SU-DHL-6 (cell line): ENCODE data around the gene RANGAP1.

Source experiments
- H2AFZ ChIP-seq: fragments of 200-600 bp; sonication (generic); 2 replicates; pipeline ENCODE4 v1.6.1; 2014; ENCODE audit warnings: low read depth, mild to moderate bottlenecking, moderate library complexity, mixed read lengths, antibody characterized with exemption, low read length; ENCODE audit not compliant: severe bottlenecking
- H3F3A ChIP-seq: fragments of 200-600 bp; shearing (Covaris generic); 2 replicates; pipeline ENCODE4 v1.6.0; 2016; ENCODE audit warnings: antibody characterized with exemption, mild to moderate bottlenecking; ENCODE audit not compliant: insufficient read depth
- H3K27ac ChIP-seq: fragments of 200-600 bp; sonication (generic); 2 replicates; pipeline ENCODE4 v1.5.1; 2016; ENCODE audit warnings: low read depth, mild to moderate bottlenecking, low read length, moderate library complexity, mixed read lengths
- H3K27me3 ChIP-seq: fragments of 200-600 bp; sonication (generic), shearing (Covaris generic); 2 replicates; pipeline ENCODE4 v1.6.0; 2014; ENCODE audit warnings: mild to moderate bottlenecking, low read length
- H3K36me3 ChIP-seq: fragments of 200-600 bp; sonication (generic); 2 replicates; pipeline ENCODE4 v1.6.1; 2014; ENCODE audit warnings: mild to moderate bottlenecking, low read length, mixed read lengths
- H3K4me2 ChIP-seq: fragments of 300-600, 200-600 bp; shearing (Covaris generic), sonication (generic); 2 replicates; pipeline ENCODE4 v1.6.0; 2014; ENCODE audit warnings: low read length, low read depth, mild to moderate bottlenecking; ENCODE audit not compliant: poor library complexity, severe bottlenecking
- H3K4me3 ChIP-seq: fragments of 200-600 bp; sonication (generic); 2 replicates; pipeline ENCODE4 v1.5.1; 2014; ENCODE audit warnings: antibody characterized with exemption, low read length, mild to moderate bottlenecking, mixed read lengths; ENCODE audit not compliant: insufficient read depth, poor library complexity, severe bottlenecking
- H3K79me2 ChIP-seq: fragments of 200-600 bp; sonication (generic); 2 replicates; pipeline ENCODE4 v1.6.1; 2014; ENCODE audit warnings: mild to moderate bottlenecking, low read length, moderate library complexity; ENCODE audit not compliant: insufficient read depth
- H3K9ac ChIP-seq: fragments of 200-600 bp; sonication (generic); 2 replicates; pipeline ENCODE4 v1.7.0; 2014; ENCODE audit warnings: mild to moderate bottlenecking, low read length
- H3K9me2 ChIP-seq: fragments of 200-600 bp; sonication (generic); replicated peaks from 2 replicates; pipeline ENCODE4 v1.6.1; 2014; ENCODE audit warnings: low read length; ENCODE audit not compliant: insufficient read depth
- H3K9me3 ChIP-seq: fragments of 200-600 bp; sonication (generic); 2 replicates; pipeline ENCODE4 v1.6.1; 2014; ENCODE audit warnings: low read length, mixed read lengths; ENCODE audit not compliant: insufficient read depth
- H4K20me1 ChIP-seq: fragments of 200-600 bp; sonication (generic); 2 replicates; pipeline ENCODE4 v1.6.1; 2014; ENCODE audit warnings: low read depth, mild to moderate bottlenecking, antibody characterized with exemption, low read length, moderate library complexity, mixed read lengths
- CTCF ChIP-seq: fragments of 200-600 bp; sonication (generic); IDR thresholded peaks from one replicate; pipeline ENCODE4 v1.5.1; 2017; ENCODE audit warnings: antibody characterized with exemption, mild to moderate bottlenecking, low read length, moderate library complexity; ENCODE audit not compliant: insufficient read depth, poor library complexity, severe bottlenecking
- EZH2phosphoT487 ChIP-seq: fragments of 200-600 bp; sonication (generic), shearing (Covaris generic); conservative IDR thresholded peaks from 2 replicates; pipeline ENCODE4 v1.6.1; 2018; ENCODE audit warnings: mild to moderate bottlenecking, antibody characterized with exemption, low read length, moderate library complexity, mixed read lengths

RANGAP1 gene

DNA sequence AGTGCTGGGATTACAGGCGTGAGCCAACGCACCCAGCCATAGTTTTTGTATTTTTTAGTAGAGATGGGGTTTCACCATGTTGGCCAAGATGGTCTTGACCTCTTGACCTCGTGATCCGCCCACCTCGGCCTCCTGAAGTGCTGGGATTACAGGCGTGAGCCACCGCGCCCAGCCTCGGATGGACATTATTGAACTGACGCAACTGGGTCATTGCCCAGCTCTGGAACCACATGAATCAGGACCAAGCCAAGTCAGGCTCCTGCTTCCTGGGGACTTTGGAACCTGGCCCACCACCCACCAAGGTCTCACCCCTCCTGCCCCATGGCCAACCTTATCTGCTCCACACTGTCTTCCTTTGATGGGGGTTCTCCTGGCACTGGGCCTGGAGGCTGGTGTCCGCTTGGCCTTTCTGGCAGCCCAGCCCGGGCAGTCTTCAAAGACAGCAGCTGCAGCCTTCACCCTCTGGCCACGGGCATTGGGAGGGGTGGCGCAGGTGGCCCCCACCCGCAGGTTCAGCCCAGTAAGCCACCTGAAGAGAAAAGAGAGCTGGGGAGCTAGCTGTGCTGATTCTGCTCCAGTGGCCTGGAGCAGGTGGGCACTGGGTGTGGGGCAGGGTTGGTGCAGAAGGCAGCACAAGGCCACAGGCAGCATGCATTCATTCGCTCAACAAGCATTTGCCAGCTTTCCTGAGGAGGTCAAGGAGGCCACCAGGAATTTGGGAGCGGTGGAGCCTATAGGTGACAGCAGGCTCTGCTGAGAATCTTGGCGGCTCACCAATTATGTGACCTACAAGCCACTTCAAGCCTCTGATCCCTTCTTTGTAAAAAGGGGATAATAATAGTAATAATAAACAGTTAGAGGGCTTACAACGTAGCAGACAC is 50.9 kb downstream of the RANGAP1 start:
- no peak for TF ChIP-seq EZH2phosphoT487
- no peak for TF ChIP-seq CTCF
- H3K9me2 ChIP-seq, result no peaks in the 10 kb centered on the region
- H3K4me3 ChIP-seq, result no peak overlapping the region
- H3K36me3 ChIP-seq, result no peaks in the 10 kb centered on the region
- H2AFZ ChIP-seq, result no peak overlapping the region
- no peak overlapping the region for H3K4me2 ChIP-seq
- H3K79me2 ChIP-seq, result no peaks in the 10 kb centered on the region
- H3K27ac ChIP-seq, result no peak overlapping the region
- no peaks in the 10 kb centered on the region for H3K9me3 ChIP-seq
- H3K27me3 ChIP-seq, result no peaks in the 10 kb centered on the region
- H4K20me1 ChIP-seq, result no peaks in the 10 kb centered on the region
- H3F3A ChIP-seq, result no peaks in the 10 kb centered on the region; the same call in 1 of the 2 replicates
- H3K9ac ChIP-seq, result no peak overlapping the region

DNA sequence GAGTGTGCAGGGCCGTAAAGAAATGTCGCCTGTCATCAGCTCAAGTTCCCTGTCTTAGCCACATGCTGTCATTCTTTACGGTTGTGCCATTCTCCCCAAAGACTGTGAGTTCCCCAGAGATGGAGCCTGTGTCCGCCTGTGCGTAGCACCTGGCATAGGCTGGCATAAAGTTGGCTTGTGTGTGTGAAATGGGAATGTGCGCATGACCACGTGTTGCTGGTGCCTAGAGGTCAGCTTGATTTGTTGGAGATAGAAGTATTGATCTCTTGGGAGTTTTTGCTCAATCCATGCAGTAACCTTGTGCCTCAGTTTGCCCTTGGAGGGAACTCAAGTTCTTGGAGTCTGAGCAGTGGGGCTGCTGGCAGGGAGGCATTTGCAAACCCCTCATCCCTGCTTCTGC is 54.6 kb downstream of the RANGAP1 start:
- TF ChIP-seq CTCF (no peak), EZH2phosphoT487 (no peak)
- H3K36me3 ChIP-seq, result no peaks in the 10 kb centered on the region
- no peaks in the 10 kb centered on the region for H3K9me3 ChIP-seq
- H3K9ac ChIP-seq, result no peak overlapping the region
- H3K27me3 ChIP-seq, result no peaks in the 10 kb centered on the region
- no peaks in the 10 kb centered on the region for H3K9me2 ChIP-seq
- no peak overlapping the region for H3K4me2 ChIP-seq
- H3K4me3 ChIP-seq, result no peak overlapping the region
- no peaks in the 10 kb centered on the region for H3K79me2 ChIP-seq
- no peaks in the 10 kb centered on the region for H3F3A ChIP-seq
- no peaks in the 10 kb centered on the region for H4K20me1 ChIP-seq
- H3K27ac ChIP-seq, result no peak overlapping the region
- no peak overlapping the region for H2AFZ ChIP-seq

- H3K4me2 ChIP-seq, result no peak overlapping the region
- no peaks in the 10 kb centered on the region for H4K20me1 ChIP-seq
- no peak overlapping the region for H2AFZ ChIP-seq
- no peak overlapping the region for H3K27ac ChIP-seq
- no peaks in the 10 kb centered on the region for H3K9me2 ChIP-seq
- no peaks in the 10 kb centered on the region for H3K9me3 ChIP-seq
- no peak overlapping the region for H3K9ac ChIP-seq
- no peaks in the 10 kb centered on the region for H3F3A ChIP-seq
- TF ChIP-seq EZH2phosphoT487 (no peak), CTCF (no peak)
- no peaks in the 10 kb centered on the region for H3K36me3 ChIP-seq
- H3K27me3 ChIP-seq, result no peaks in the 10 kb centered on the region
- no peaks in the 10 kb centered on the region for H3K79me2 ChIP-seq
- H3K4me3 ChIP-seq, result no peak overlapping the region
Observed at GRCh38 chr22:41230401-41230785, 55.6 kb downstream of the RANGAP1 start.
